GM12891 (cell line): ENCODE measurements around the gene EFHC1.

Experiments
- POLR2A ChIP-seq: IDR thresholded peaks from 2 replicates; pipeline ENCODE4 v1.6.1; 2011; ENCODE audit warnings: low read depth, low read length, control low read depth
- TAF1 ChIP-seq: IDR thresholded peaks from 2 replicates; pipeline ENCODE4 v1.6.1; 2011; ENCODE audit warnings: low read depth, low read length, control low read depth

DNA sequence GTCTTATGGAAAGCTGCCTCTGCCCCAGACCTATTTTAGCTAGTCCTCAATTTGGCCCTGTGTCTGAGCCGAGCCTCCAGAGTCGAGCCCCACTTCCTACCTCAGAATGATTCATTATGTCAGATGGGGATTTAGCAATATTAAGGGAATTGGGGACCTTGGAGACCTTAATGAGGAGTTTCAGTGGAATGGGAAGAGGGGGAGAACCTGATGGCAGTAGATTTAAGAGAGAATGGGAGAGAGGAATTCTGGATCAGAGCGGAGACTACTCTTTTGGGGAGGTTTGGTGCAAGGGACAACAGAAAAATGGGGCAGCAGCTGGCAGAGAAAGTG is 63.5 kb downstream of the EFHC1 start:
- TF ChIP-seq TAF1 (no peak), POLR2A (no peak)
